HuH-7 (cell line): ENCODE measurements around the gene PEX11A.

ENCODE experiments used
- DNase-seq: peaks from one replicate; pipeline ENCODE4 v3.0.0; 2011; ENCODE audit warnings: low spot score

The PEX11A gene

DNA sequence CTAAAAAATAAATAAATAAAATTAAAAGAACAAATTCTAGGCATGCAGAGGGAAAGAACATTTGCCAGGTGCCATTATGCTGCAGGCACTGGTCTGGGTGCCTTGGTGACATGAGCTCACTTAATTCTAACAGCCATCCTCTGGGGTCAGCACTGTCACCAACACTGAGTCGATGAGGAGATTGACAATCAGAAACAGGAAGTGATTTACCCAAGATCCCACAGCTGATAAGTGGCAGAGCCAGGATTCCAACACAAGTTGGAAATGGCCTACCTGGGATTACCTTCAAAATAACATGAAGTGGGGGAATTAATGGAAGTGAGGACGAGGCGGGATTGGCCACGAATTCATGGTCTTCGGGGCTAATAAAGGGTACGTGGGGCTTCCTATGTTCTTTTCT, 14.9 kb downstream of the PEX11A start:
- DNase-seq, result no peak

DNA sequence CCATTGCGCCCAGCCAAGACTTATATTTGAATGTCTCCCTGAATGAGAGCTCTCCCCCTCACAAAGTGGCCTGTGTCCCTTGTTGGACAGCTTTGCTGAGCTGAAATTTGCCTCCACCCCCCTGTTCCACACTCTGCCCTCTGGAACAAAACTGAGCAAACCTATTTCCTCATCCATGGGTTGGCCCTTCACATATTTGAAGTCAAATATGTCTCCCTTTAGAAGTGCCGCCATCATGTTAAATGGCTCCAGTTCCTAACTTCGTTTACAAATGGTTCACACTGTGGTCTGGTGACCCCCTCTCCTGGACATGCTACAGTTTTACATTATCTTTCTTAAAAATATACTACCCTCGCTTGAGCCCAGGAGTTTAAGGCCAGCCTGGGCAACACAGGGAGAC, 16.0 kb downstream of the PEX11A start:
- no peak for DNase-seq

DNA sequence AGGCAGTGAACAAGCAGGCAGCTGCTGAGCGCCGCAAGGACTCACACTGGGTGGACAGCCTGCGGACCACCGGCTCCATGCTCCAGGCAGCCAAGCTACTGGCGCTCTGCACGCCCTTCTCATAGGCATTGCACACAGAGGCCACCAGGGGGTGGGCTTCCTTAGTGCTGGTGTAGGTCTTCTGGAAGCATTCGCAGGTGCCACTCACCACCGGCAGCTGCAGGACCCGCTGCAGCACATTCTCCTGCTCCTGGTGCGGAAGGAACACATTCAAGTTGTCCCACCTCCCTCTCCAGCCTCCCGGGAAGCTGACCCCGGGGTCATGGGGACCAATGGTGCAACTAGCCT, 17.4 kb downstream of the PEX11A start:
- peak; percentile 89 for DNase-seq

DNA sequence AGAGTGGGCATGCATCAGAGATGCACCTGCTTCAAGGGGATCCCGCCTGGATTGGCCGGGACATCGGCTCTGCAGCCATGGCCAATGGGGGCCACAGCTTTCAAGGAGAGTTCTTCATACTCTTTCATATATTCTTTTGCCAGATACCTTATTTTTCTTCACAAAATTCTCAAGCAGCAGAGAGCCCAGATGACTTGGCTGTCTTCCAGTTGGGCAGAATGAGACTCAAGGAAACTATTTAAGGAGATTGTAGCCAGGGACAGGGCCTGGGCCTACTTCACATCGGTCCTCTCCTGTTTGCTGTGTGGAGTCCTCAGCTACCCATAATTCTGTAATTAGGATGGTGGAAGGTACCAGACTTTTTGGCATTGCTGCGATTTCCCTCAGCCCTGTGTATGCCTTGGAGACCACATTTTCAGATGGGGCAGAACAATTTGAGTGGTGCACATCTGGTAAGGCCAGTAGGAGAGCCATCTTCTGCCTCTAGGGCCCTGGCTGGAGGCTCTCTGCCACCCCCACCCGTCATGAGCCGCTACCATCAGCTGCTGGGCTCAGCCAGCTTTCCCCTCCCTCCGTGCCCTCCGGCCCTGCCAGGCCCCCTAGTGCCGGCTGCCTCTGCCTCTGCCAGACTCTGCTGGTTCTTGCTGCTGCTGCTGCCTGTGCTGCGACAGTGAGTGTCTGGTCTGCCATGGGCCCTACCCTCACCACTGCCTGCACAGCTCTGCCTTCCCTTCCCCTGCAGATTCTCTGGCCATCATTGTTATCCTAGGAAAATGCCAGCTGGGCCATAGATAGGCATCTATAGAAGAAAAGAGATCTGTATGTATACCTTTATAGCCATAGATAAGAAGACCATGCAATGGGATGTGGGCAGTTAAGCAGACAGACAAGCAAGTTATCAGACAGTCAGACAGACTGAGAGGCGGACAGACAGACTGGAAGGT, 18.1 kb downstream of the PEX11A start:
- DNase-seq, result no peak

DNA sequence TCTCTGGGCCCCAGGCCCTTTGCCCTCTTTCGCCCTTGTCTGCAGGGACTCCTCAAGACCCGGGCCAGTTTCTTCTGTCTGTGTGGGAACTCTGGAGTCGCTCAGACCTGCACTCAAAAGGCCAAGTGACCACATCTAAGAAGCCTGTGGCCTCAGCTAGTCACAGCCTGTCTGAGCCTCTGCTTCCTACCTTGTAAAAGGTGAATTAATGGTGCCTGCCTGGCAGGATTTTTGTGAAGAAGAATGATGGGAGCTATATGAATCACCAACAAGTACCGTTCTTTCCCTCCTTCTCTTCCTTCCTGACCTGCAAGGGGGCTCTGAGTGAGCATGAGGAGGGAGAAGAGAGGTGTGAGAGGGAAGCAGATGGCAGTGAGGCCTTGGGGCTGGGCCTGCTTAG, 18.9 kb downstream of the PEX11A start:
- no peak for DNase-seq

DNA sequence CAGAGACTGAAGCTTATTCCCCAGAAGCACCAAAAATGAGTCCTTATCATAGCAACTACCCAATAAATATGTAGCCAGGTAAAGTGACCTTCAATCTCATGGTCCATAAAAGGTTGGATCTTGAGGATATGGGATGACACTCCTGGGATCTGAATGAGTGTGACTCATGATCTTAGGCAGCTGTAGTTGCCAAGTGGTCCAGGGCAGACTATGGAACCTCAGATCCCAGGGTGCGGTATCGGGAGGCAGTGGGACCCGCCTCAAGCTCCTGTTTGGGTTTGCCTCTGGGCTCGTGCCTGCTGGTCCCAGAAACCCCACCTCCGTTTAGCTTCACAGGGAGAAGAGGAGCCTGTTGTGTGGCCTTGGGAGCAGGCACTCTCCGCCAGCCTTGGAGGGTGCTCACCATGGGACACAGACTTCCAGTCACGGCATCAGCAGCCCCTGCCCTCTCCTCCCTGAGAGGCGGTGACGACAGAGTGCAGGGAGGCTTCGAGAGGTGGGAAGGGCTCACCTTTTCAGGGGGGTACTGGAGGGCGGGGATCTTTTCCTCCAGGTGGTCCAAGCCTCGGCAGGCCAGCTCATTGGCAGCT, 19.5 kb downstream of the PEX11A start:
- no peak for DNase-seq

DNA sequence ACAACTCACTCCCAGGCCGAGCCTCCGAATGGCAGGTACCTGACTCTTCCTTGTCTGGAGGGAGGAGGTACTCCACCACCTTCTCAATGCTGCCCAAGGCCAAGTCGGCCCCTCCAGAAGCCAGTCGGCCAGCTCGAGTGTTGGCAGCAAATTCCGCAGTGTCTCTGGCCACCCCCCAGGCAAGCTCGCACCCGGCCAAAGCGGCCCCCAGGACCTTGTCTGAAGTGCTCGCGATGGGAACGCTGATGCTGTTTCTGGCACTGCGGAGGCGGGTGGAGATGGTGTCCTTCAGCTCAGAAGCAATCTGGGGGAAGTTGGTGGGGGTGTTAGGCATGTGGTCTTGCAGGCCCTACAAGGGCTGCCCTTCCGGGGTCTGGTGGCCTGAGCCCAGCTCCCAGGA, 20.6 kb downstream of the PEX11A start:
- no peak for DNase-seq

DNA sequence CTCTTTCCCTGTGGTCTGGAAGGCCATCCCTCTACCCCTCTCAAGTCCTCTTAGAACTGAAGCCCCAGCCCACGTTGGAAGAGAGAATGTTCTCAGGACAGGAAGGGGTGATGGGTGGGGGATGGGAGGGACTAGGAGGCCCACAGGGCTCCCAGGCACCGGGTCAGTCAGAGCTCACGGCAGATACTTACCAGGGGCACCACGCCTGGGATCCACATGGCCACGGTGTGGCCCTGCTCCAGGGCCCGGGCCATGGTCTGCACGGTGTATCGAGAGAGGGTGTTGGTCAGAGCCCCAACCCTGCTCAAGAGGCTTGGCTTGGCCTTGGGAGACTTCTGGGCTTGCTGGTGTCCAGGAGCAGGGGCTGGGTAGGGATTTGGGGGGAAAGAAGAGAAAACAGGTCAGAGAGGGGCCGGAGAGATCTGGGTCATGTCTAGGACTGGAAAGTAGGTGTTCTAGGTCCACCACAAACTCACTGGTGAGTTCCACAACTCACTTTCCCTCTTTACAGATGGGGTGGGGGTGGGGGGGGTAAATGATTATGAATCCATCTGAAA, 21.2 kb downstream of the PEX11A start:
- no peak for DNase-seq

DNA sequence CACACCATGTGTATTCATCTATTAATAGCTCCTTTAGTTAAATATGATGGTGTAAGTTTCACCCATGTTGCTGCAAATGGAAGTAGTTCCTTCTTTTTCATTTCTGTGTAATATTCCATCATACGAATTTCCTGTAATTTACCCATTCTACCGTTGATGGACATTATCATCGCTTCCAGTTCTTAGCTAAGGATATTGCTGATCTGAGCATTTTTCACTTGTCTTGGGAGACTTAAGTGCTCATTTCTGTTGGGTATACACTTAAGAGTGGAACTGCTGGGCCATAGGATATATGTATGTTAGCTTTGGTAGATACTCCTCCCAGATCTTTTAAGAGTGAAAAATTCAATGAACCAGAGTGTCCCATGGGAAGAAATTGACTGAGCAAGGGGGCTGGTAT, 22.4 kb downstream of the PEX11A start:
- DNase-seq, result no peak

DNA sequence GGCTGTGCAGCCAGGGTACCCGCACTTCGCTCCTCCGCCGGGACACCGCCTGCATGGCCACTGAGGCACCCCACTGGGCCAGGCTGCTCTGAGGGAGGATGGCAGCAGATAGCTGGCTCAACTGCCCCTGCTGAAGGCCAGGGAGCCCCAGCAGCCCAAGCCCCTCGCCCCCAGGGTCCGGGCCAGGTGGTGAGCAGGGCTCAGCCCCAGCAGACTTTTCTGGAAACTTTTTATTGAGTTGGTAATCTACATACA, 22.9 kb downstream of the PEX11A start:
- DNase-seq, result no peak

DNA sequence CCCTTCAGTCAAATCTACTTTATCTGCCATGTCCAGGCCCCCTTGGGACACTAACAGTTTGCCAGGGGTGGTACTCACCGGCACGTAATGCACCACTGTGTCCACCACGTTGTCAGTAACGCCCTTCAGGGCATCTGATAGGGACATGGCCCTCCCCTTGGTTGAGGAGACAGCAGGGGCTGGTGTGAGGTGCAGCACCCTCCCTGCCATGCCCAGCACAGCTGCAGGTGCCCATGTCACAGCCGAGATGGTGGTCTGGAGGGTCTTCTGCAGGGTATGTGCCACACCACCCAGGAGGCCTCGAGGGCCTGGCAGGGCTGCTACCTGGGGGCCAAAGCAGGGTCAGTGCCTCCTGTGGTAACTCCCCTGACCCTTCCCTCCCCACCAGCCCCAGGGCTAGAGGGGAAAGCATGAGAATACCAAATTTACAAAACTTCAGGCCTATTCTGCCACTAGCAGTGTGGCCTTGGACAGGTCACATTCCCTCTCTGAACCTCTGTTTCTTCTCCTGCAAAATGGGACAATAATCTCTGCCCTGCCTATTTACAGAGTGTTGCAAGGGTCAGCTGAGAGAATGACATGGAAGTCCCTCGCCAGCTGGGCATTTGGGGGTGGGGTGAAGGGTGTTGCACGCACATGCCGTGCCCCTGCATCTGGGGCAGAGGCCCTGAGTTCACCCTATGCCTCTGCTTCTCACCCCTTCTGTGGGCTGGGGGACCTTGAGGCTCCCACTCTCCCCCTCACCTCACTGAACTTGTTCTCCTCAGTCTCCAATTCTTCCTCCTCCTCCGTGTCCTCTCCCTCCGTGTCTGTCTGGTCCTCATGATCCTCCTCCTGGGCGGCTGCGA, 23.5 kb downstream of the PEX11A start:
- no peak for DNase-seq

DNA sequence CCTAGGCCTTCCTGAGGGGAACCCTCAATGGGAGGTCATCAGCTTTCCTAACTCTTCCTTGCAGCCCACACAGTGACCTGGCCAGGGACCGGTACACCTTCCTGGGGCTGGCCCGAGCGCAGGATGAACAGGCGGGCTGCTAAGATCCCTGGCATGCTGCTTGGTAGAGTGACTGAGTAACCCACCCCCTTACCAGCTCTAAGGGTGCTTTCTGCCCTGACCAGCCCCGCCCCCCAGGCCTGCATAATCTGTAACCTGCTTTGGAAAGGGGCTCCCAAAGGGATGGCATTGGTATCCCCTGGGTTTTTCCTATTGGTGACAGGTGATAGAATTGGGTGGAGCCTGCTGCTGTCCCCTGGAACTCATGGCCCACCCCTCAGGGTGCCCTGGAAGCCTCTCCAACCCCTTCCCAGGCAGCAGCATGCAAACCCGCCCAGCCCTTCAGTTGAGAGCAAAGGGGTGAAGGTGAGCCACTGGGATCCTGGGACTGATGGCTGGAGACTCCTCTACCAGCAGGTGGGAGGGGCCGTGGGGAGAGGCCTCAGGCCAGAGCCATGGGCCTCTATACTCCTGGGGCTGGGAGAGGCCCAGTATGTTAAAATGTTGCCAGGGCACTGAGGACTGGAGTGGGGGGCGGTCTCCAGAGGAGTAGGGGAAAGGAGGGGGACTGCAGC, 24.2 kb downstream of the PEX11A start:
- DNase-seq, result no peak

DNA sequence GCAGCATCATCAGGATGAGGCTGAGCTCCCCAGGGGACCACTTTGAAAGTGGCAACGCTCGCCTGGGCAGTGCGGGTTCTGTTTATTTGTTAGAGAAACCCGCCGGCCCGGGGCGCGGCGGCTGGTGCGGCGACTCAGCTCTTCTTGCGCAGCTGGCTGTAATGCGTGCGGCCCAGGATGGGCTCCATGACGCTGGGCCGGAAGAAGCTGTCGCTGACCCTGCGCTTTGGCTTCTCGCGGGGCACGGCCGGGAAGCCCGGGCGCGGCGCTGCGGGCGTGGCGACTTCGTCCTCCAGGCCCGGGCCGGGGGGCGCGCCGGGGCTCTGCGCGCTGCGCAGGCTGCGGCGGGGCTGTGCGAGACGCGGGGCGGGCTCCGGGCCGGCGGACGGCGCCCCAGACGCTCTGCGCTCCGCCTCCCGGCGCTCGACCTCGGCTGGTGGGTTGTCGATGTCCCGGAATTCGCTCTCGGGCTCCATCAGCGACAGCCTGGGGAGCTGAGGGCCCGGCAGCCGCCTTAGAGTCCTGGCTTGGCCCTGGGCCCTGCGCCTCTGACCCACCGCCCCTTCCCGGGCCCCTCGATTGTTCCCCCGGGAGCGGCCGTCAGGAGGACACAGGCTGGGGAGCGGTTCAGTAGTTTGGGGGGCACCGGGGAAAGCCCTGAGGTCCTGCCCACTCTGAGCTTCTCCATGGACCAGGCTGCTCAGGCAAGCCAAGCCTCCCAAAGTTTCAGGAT, 24.9 kb downstream of the PEX11A start:
- no peak for DNase-seq

DNA sequence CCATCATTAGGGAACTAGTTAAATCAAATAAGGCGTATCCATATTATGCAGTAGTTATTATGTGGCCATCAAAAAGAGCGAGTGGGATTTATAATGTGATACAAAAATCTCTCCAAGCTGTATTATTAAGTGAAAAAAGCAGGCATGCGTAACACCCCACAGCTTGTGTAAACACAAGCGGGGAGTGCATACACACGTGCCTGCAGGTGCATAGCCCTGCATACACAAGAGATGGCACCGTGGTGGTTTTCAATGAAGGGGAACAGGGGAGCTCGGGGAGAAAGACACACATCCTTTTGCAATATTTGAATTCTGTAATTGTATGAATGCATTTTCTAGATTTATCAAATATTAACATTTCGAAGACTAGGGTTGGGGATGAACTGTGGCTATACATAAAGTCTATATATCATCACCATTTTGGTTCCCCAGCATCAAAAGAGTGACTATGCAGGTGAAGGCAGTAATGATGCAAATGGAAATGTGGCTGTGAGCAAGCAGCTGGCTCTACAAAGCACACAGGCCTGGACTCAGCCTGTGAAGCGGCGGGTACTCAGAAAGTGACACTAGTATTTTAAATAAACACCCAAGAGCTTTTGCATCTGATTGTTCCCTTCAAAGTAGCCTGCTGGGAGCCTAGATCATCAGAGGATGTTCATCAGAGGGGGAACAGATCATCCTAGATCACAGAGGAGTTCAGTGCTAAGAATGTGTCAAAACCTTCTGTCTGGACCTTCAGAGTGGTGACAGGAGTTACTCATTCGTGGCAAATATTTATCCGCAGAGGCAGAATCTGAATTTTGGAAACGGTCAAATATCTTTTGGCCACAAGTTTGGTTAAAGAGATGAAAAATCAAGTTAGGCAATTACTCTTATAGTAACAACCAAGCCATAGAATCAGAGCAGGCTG, 25.9 kb downstream of the PEX11A start:
- no peak for DNase-seq

DNA sequence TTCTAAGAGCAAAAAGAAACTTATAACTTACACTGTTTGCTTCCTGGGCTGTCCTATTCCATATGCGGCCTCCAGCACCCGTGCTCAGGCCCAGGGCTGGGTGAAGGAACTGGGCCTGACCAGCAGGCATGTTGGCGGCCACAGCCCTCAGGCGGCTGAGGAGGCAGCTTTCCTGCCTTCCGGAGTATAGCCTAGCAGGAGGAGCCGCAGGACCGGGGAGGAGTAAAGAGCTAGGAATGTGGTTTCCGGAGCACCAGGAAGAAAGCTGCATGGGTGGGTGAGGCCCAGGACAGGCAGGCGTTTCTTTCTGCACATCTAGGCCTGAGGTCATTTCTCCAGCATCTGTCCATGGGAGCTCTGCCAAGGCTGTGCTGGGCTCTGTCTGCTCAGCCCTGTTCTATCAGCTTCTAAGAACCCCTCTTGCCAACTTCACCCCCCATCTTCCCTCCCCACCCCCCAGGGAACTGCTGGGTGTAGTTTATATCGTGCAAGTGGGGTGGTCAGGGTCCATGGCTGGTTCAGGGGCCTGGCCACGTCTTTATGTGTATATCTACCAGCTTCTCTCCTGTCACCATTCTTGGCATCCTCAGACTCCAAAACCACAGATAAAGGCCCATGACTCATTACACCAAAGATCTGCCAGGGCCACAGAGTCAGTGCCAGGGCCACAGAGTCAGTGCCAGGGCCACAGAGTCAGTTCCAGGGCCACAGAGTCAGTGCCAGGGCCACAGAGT, 27.5 kb downstream of the PEX11A start:
- DNase-seq, result no peak

DNA sequence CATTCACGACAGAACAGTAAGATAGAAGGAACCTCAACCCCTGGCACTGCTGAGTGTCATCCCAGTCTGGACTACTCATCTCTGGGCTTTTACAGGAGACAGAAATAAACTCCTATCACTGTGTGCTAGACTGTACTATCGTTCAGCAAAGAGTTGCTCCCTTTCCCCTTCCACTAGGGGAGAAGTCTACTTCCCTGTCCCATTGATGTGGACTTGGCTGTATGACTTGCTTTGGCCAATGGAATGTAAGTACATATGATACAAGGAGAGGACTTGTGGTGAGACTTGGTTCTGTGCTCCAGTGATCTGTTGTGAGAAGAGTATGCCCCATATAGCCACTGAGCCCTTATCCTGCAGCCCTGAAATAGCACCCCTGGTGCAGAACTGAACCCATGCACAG, 30.0 kb downstream of the PEX11A start:
- DNase-seq, result no peak

DNA sequence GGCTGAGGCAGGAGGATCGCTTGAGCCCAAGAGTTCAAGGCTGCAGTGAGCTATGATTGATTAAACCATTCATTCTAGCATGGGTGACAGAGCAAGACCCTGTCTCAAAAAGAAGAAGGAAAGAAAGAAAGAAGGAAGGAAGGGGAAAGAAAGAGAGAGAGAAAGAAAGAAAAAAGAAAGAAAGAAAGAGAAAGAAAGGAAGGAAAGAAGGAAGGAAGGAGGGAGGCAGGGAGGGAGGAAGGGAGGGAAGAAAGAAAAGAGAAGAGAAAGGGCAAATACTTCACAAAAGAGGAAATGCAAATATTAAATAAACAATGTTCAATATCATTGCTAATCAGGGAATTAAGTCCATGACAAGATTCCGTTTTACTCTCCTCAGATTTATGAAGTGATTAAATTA, 31.3 kb downstream of the PEX11A start:
- DNase-seq, result no peak

DNA sequence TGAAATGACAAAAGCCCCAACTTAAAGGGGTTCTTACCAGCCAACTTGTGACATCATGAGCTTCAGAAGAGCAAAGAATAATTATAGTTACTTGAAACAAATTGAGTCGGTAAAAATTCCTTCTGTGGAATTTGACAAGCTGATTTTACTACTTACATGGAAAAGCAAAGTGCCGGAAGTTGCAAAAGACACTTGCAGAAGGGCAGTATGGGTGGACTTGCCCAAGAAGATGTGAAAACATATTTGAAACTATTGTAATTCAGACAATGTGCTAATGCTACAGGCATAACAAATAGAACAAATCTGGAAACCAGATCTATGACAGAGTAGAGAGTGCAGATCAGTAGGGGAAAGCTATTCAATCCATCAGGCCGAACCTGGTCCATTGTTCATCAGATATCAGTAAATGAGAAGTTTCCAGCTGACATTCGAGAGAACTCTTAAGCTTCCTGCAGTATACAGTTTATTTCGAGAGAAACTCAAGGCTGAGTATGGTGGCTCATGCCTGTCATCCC, 32.8 kb downstream of the PEX11A start:
- no peak for DNase-seq

DNA sequence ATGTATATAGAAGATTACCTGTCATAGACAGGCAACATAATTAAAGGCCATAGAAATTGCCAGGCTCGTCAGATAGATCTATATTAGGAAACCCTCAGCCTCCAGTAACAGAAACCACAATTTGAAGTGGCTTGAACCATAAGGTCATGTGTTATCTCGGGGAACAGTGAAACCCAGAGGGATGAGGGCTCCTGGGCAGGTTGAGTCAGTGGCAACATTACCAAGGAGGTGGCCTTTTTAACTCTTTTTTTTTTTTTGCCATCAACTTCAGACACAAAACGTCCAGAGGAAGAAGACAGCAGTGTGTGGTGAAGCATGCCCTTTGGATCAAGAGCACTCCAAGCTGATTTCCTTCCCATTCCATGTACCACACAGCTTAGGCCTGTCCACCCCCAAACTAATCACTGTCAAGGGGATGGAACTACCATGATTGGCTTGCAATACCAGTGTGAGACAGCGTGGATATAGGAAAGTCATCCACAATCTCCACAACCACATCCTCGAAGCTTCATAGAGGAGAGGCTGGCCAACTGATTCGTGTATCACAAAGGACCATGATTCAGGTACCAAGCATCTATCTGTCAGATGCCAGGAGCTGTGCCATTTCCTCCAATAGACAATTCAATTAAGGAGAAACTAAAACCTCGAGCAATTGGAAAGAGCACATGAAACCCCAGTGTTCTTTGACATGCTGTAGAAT, 34.3 kb downstream of the PEX11A start:
- DNase-seq, result no peak
